Adrenal gland (tissue), 5 donors: ENCODE measurements around the gene OR2A5.

ENCODE experiments used
- POLR2A ChIP-seq, 2 donors: fragments of 450-650 bp; IDR thresholded peaks; one replicate each; pipeline ENCODE4 v1.6.1; 2017; ENCODE audit warnings: antibody characterized with exemption in 2 of 2, mild to moderate bottlenecking in 2 of 2, moderate library complexity in 1 of 2
- TF ChIP-seq, protein P1 (sequence below), 6 experiments: fragments of 450-650 bp in 4 of 6; fragments of 200-600 bp in 2 of 6; sonication (generic) in 1 of 6; IDR thresholded peaks; 1 replicate in 5 of 6; 2 replicates in 1 of 6; pipeline versions ENCODE4 v1.5.1 to v1.8.0; 2016 to 2021; ENCODE audit warnings: antibody characterized with exemption in 6 of 6, mild to moderate bottlenecking in 2 of 6, moderate library complexity in 1 of 6
- donor health status: DM: no; HTN: no; CAD: no.

- TF ChIP-seq, protein P1, sequence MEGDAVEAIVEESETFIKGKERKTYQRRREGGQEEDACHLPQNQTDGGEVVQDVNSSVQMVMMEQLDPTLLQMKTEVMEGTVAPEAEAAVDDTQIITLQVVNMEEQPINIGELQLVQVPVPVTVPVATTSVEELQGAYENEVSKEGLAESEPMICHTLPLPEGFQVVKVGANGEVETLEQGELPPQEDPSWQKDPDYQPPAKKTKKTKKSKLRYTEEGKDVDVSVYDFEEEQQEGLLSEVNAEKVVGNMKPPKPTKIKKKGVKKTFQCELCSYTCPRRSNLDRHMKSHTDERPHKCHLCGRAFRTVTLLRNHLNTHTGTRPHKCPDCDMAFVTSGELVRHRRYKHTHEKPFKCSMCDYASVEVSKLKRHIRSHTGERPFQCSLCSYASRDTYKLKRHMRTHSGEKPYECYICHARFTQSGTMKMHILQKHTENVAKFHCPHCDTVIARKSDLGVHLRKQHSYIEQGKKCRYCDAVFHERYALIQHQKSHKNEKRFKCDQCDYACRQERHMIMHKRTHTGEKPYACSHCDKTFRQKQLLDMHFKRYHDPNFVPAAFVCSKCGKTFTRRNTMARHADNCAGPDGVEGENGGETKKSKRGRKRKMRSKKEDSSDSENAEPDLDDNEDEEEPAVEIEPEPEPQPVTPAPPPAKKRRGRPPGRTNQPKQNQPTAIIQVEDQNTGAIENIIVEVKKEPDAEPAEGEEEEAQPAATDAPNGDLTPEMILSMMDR (IDR thresholded peaks at IDR 0.05): no peak
- TF ChIP-seq POLR2A (IDR thresholded peaks at IDR 0.05): no peak
These were observed 37.1 kb upstream of the OR2A5 start for GRCh38 chr7:144011458-144012230.
